BLaER1 (cell line): Measurements from ENCODE around the gene SLC6A2.

Source experiments
- H3K27ac ChIP-seq: shearing (Covaris generic); formaldehyde crosslinking; 2 replicates; pipeline ENCODE4 v1.8.1; 2022
- H3K27me3 ChIP-seq: shearing (Covaris generic); formaldehyde crosslinking; 2 replicates; pipeline ENCODE4 v1.8.1; 2022
- H3K36me3 ChIP-seq: shearing (Covaris generic); formaldehyde crosslinking; 2 replicates; pipeline ENCODE4 v1.8.1; 2022
- H3K4me1 ChIP-seq: shearing (Covaris generic); formaldehyde crosslinking; 2 replicates; pipeline ENCODE4 v1.8.1; 2022
- H3K4me2 ChIP-seq: shearing (Covaris generic); formaldehyde crosslinking; 2 replicates; pipeline ENCODE4 v1.8.1; 2022
- H3K4me3 ChIP-seq: shearing (Covaris generic); formaldehyde crosslinking; 2 replicates; pipeline ENCODE4 v1.8.1; 2022
- H3K9ac ChIP-seq: shearing (Covaris generic); formaldehyde crosslinking; 2 replicates; pipeline ENCODE4 v1.8.1; 2022
- H3K9me3 ChIP-seq: shearing (Covaris generic); formaldehyde crosslinking; 2 replicates; pipeline ENCODE4 v1.8.1; 2022
- H4K20me1 ChIP-seq: shearing (Covaris generic); formaldehyde crosslinking; 2 replicates; pipeline ENCODE4 v1.8.1; 2022
- Cebpa-rat ChIP-seq: shearing (Covaris generic); IDR thresholded peaks from 2 replicates; pipeline ENCODE4 v1.8.1; 2022

Gene SLC6A2

DNA sequence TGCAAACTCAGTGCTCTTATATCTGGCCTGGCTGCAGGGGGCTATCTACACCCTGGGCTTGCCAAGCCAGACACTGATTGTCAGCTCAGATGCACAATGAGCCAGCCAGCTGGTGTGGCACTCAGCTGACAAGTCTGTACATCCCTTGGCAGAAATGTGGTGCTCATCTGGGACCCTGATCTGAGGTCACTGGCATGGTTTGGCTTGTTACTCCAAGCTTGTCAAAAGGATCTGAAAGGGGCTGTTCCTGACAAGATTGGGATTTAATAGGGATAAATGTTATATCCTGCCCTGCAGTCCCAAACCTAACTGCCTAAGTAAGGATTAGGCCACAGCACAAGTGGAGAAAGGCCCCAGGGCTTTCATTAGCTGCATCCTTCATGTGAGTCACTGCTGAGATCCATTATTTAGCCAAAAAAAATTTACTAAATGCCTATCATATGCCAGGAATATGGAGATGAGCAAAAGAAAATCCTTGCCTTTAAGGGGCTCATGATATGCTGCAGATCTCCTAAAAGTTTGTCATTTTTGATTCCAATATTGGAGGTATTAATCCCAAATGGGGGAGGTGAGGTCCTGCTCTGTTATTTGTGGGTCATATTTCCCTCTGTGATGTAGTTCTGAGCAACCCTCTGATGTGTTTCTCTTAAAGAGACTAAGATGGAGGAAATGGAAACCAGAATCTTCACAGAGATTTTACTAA lies 6.3 kb downstream of the SLC6A2 start:
- Histone ChIP-seq H3K9me3 (no peaks in the 10 kb centered on the region), H3K27me3 (no peaks in the 10 kb centered on the region), H3K27ac (no peak overlapping the region), H3K36me3 (no peaks in the 10 kb centered on the region), H3K4me2 (no peak overlapping the region), H4K20me1 (no peaks in the 10 kb centered on the region), H3K4me1 (no peaks in the 10 kb centered on the region), H3K9ac (no peak overlapping the region), H3K4me3 (no peak overlapping the region)
- TF ChIP-seq Cebpa-rat = no peak

DNA sequence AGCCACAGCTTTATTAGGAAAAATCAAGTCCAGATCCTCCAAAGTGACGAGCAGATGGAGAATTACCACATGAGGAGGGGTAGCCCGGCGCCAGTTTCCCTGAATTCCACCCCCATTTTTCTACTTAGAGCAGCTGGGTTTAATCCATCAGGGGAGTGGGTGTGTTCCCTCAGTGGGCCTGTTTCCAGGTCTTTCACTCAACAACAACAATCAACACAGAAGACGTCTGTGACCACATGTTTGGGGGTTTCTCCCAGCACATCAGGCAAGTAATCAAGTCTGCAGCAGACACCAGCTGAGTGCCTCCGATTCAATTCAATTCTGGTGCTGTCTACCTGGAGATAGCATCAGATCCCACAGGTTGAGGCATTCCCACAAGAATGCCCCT lies 6.8 kb downstream of the SLC6A2 start:
- no peak for TF ChIP-seq Cebpa-rat
- Histone ChIP-seq H4K20me1 (no peaks in the 10 kb centered on the region), H3K36me3 (no peaks in the 10 kb centered on the region), H3K9ac (no peak overlapping the region), H3K27me3 (no peaks in the 10 kb centered on the region), H3K27ac (no peak overlapping the region), H3K4me2 (no peak overlapping the region), H3K4me1 (no peaks in the 10 kb centered on the region), H3K4me3 (no peak overlapping the region), H3K9me3 (no peaks in the 10 kb centered on the region)

DNA sequence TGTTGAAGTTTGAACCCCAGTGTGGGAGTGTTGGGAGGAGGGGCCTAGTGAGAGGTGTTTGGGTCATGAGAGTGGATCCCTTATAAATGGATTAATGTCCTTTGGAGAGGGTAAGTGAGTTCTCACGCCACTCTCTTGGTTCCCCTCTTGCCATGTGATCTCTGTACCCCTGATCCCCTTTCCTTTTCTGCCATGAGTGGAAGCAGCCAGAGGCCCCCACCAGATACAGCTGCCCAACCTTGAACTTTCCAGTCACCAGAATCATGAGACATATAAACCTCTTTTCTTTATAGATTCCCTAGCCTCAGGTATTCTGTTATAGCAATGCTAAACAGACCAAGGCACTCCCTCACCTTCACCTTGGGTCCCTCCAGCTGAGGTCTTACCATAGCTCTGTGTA lies 7.4 kb downstream of the SLC6A2 start:
- no peak overlapping the region for H3K4me2 ChIP-seq
- no peaks in the 10 kb centered on the region for H3K4me1 ChIP-seq
- H3K36me3 ChIP-seq = no peaks in the 10 kb centered on the region
- no peak overlapping the region for H3K4me3 ChIP-seq
- no peaks in the 10 kb centered on the region for H3K27me3 ChIP-seq
- TF ChIP-seq Cebpa-rat = no peak
- H3K9ac ChIP-seq = no peak overlapping the region
- H3K9me3 ChIP-seq = no peaks in the 10 kb centered on the region
- H4K20me1 ChIP-seq = no peaks in the 10 kb centered on the region
- H3K27ac ChIP-seq = no peak overlapping the region

DNA sequence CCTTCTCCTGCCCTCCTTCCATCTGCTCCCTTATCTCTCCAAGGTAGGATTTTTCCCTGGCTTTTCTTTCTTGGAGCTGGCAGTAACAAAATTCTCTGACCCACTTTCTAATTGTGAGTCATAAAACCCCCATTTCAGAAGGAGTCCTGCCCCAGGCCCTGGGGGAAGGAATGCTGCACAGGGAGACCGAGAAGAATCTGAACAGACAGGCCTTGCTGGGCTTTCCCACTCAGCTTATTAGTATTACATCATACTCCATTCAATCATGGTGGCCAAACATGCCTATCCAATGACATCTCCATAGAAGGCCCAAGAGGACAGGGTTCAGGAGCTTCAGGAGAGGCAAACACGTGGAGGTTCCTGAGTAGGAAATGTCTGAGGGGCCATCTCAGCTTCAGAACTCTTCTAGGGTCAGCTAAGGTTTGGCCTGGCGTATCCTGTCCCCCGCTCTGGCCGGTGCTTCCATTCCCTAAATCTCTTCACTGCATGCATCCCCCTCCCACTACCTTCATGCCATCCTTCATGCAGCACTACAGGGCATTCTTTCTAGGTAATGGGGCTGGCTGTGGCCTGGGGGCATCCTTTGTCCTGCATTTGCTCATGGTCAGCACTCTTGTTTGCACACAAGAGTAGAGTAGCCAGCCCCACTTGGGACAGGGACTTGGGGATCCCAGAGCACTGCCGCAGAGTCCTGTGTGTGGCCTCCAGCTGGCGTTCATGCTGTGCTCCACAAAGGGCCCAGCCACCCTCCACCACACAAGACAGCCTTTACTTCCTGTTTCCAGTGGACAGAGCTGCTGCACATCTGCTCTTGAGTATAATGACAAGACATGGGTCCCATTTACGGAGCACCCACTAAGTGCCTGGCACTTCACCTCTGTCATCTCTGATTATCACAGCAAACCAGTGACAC lies 8.2 kb downstream of the SLC6A2 start:
- Histone ChIP-seq H3K27ac (no peak overlapping the region), H3K4me1 (no peaks in the 10 kb centered on the region), H3K9ac (no peak overlapping the region), H4K20me1 (no peaks in the 10 kb centered on the region), H3K27me3 (no peaks in the 10 kb centered on the region), H3K4me3 (no peak overlapping the region), H3K36me3 (no peaks in the 10 kb centered on the region), H3K9me3 (no peaks in the 10 kb centered on the region), H3K4me2 (no peak overlapping the region)
- no peak for TF ChIP-seq Cebpa-rat

DNA sequence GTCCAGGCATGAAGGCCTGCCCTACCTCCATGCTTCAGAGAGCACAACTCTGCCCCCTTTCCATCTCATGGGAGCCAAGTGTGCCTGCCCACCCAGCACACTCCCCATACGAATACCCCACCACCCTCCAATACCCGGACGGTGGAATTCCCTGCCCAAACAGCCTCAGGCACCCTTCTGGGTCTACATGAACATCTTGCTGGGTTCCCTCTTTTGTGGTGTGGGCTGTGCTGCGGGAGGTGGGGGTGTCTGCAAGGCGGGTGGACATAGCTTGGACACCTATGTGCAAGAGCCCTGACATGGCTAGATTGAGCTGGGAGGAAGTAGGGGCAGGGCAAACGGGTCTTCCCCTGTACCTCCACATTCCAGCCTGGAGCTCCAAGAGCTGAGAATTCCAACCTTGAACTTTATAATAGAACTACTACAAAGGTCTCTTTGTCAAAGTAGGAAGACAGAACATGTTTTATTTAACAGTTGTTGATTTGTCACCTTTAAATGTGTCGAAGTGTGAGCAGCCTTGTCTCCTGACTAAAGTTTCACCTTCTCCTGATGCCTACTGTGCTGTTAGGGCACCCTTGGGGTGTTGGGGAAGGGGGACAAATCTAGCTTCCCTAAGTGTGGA lies 9.1 kb downstream of the SLC6A2 start:
- Histone ChIP-seq H3K9me3 (no peaks in the 10 kb centered on the region), H3K4me3 (no peak overlapping the region), H3K9ac (no peak overlapping the region), H3K4me1 (no peaks in the 10 kb centered on the region), H4K20me1 (no peaks in the 10 kb centered on the region), H3K4me2 (no peak overlapping the region), H3K36me3 (no peaks in the 10 kb centered on the region), H3K27ac (no peak overlapping the region), H3K27me3 (no peaks in the 10 kb centered on the region)
- no peak for TF ChIP-seq Cebpa-rat

DNA sequence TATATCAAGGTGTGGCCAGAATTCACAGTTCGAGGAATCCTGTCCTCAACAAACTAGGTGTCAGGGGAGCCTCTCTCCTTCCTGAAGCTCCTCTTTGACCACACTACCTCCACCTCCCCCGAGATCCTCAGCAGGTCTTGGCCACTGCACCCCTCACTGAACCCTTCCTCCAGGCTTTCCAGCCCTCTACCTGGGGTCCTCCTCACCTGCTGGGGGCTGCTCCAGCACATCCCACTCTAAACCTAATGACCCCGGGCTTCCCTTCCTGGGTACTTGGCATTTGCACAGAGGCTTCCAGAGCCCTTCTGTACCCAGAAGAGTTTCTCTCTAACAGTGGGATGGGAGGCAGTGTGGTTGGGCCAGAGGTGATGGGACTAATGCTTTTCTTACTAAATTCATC lies 9.7 kb downstream of the SLC6A2 start:
- Histone ChIP-seq H3K4me3 (no peak overlapping the region), H3K27me3 (no peaks in the 10 kb centered on the region), H3K27ac (no peak overlapping the region), H3K4me2 (no peak overlapping the region), H3K36me3 (no peaks in the 10 kb centered on the region), H4K20me1 (no peaks in the 10 kb centered on the region), H3K9ac (no peak overlapping the region), H3K4me1 (no peaks in the 10 kb centered on the region), H3K9me3 (no peaks in the 10 kb centered on the region)
- TF ChIP-seq Cebpa-rat = no peak

DNA sequence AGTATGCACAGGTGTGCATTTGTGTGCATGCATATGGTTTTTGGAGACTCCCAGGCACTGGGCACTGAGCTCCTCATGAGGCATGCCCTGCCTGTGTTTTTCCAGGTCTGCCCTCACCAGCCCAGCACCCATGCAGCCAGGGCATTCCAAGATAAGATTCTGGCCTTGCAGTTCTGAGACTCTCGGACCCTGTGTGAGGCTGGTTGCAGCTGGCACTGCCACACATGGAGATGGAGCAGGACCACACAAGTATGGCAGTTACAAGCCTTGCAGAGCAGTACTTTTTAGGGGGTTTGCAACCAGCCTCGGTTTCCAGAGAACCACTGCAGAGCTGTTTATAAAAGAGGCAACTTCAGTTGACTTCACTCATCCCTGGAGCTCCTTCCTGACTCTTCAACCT lies 10.2 kb downstream of the SLC6A2 start:
- H3K27ac ChIP-seq = no peak overlapping the region
- H3K36me3 ChIP-seq = no peaks in the 10 kb centered on the region
- TF ChIP-seq Cebpa-rat = no peak
- no peaks in the 10 kb centered on the region for H3K9me3 ChIP-seq
- H4K20me1 ChIP-seq = no peaks in the 10 kb centered on the region
- no peaks in the 10 kb centered on the region for H3K27me3 ChIP-seq
- no peak overlapping the region for H3K4me2 ChIP-seq
- H3K4me3 ChIP-seq = no peak overlapping the region
- H3K9ac ChIP-seq = no peak overlapping the region
- H3K4me1 ChIP-seq = no peaks in the 10 kb centered on the region

DNA sequence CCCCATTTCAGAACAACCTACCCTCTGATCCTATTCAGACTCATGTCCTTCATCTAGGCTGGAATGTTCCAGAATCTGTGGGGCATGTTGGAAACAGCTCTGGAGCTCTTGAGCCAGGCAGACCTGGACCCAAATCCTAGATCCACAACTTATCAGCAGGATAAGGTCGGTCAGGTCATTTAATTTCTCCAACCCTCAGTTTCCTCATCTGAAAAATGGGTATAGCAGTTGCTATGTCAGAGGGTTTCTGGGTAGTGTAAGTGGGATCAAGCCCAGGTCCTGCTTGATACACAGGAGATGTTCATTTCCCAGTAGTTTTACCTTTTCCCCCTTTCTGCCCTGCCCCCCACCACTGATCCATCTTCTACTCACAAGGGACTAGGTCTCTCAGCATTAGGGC lies 12.0 kb downstream of the SLC6A2 start:
- Histone ChIP-seq H3K27ac (no peak overlapping the region), H3K9me3 (no peaks in the 10 kb centered on the region), H3K9ac (no peak overlapping the region), H3K36me3 (no peaks in the 10 kb centered on the region), H3K4me3 (no peak overlapping the region), H3K27me3 (no peaks in the 10 kb centered on the region), H3K4me1 (no peaks in the 10 kb centered on the region), H3K4me2 (no peak overlapping the region), H4K20me1 (no peaks in the 10 kb centered on the region)
- TF ChIP-seq Cebpa-rat = no peak

DNA sequence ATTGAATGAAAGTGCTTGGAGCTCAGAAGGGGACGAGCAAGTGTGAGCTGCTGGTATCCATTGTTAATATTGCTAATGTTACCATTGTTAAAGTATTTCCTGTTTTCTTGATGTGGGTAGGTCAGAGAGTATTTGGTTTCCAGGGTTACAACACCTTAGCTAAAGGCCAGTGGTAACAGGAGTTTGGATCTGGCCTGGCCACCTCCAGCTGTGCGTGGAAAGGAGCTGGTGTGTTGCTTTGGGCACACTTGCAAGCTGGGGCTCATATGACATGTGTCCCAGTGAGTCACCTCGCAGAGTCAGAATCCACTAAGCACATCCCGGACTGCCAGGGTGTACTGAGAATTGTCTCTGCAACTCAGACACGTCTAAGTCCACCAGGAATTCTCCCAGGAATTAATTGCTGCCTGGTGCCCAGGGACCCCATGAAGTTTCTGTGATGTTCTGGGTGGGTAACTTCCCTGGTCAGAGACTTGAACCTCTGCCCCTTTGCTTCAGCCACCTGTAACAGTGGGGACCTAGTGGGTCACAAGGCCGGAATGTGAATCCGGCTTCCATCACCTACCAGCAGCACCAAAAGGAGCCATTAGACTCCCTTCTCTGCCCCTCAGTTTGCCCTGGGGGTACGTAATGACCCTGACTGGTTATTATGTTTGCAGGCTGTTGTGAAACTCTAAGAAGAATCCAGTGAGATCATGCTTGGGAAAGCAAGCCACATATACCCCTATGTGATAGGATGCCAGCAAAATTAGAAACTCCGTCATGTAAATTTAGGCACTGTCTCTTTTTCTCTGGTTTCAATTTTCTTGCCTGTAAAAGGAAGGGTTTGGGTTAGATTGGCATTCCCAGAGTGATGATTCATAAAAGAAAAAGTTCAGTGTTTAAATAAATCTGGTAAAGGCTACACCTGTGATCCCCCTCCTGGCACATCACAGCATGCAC lies 12.8 kb downstream of the SLC6A2 start:
- Histone ChIP-seq H3K4me3 (no peak overlapping the region), H3K27me3 (no peaks in the 10 kb centered on the region), H3K9me3 (no peaks in the 10 kb centered on the region), H3K4me2 (no peak overlapping the region), H3K9ac (no peak overlapping the region), H3K27ac (no peak overlapping the region), H4K20me1 (no peaks in the 10 kb centered on the region), H3K36me3 (no peaks in the 10 kb centered on the region), H3K4me1 (no peaks in the 10 kb centered on the region)
- no peak for TF ChIP-seq Cebpa-rat
